RWPE2 (cell line): Measurements from ENCODE around the gene G3BP1.
A peak's percentile ranks its signal among the peaks of the same experiment; 100 is the strongest.

ENCODE experiments used
- ATAC-seq: fragments of 200-7000 bp; cut with Tn5 transposase; 3 replicates; pipeline ENCODE4 v1.9.1; 2021; ENCODE audit warnings: low read depth
- DNase-seq: peaks from one replicate; pipeline ENCODE4 v3.0.0-alpha.2; 2020; ENCODE audit warnings: low spot score
- H3K27ac ChIP-seq: fragments of 450-650 bp; 2 replicates; pipeline ENCODE4 v1.5.1; 2017; ENCODE audit warnings: mild to moderate bottlenecking; ENCODE audit not compliant: poor library complexity, severe bottlenecking
- H3K27me3 ChIP-seq: fragments of 250-450 bp; sonication (Bioruptor Pico); 2 replicates; pipeline ENCODE4 v1.5.1; 2021; ENCODE audit warnings: mild to moderate bottlenecking, moderate library complexity; ENCODE audit not compliant: insufficient read depth, poor library complexity, severe bottlenecking
- H3K36me3 ChIP-seq: fragments of 250-450 bp; sonication (Bioruptor Pico); 2 replicates; pipeline ENCODE4 v1.5.1; 2020; ENCODE audit warnings: low read depth, mild to moderate bottlenecking, moderate library complexity
- H3K4me1 ChIP-seq: fragments of 250-450 bp; sonication (Bioruptor Pico); 2 replicates; pipeline ENCODE4 v1.5.1; 2021; ENCODE audit warnings: mild to moderate bottlenecking, moderate library complexity; ENCODE audit not compliant: insufficient read depth, poor library complexity, severe bottlenecking
- H3K4me3 ChIP-seq: fragments of 250-450 bp; sonication (Bioruptor Pico); 2 replicates; pipeline ENCODE4 v1.5.1; 2021; ENCODE audit warnings: mild to moderate bottlenecking, moderate library complexity; ENCODE audit not compliant: severe bottlenecking
- H3K9me3 ChIP-seq: fragments of 250-450 bp; sonication (Bioruptor Pico); 2 replicates; pipeline ENCODE4 v1.5.1; 2021; ENCODE audit warnings: mild to moderate bottlenecking, moderate library complexity; ENCODE audit not compliant: severe bottlenecking
- TF ChIP-seq, protein P1 (sequence below): fragments of 450-650 bp; IDR thresholded peaks from one replicate; pipeline ENCODE4 v1.5.1; 2017; ENCODE audit warnings: mild to moderate bottlenecking, moderate library complexity; ENCODE audit not compliant: poor library complexity, severe bottlenecking

The G3BP1 gene

DNA sequence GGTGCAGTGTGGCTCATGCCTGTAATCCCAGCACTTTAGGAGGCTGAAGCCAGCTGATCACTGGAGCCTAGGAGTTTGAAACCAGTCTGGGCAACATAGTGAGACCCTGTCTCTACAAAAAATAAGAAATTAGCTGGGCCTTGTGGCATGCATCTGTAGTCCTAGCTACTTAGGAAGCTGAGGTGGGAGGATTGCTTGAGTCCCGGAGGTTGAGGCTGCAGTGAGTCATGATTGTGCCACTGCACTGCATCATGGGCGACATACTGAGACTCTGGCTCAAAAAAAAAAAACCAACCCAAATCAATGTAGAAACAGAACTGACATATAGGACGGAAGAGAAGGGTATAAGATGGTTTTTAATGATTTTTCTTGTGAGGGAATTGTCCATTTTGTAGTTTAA lies 27.7 kb downstream of the G3BP1 start:
- no peak overlapping the region for H3K27ac ChIP-seq
- ATAC-seq (peak; percentile 49; the same call in 1 of the 3 replicates), DNase-seq (no peak)
- TF ChIP-seq, protein P1, sequence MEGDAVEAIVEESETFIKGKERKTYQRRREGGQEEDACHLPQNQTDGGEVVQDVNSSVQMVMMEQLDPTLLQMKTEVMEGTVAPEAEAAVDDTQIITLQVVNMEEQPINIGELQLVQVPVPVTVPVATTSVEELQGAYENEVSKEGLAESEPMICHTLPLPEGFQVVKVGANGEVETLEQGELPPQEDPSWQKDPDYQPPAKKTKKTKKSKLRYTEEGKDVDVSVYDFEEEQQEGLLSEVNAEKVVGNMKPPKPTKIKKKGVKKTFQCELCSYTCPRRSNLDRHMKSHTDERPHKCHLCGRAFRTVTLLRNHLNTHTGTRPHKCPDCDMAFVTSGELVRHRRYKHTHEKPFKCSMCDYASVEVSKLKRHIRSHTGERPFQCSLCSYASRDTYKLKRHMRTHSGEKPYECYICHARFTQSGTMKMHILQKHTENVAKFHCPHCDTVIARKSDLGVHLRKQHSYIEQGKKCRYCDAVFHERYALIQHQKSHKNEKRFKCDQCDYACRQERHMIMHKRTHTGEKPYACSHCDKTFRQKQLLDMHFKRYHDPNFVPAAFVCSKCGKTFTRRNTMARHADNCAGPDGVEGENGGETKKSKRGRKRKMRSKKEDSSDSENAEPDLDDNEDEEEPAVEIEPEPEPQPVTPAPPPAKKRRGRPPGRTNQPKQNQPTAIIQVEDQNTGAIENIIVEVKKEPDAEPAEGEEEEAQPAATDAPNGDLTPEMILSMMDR = no peak
- H3K9me3 ChIP-seq = no peaks in the 10 kb centered on the region
- peaks cover 100% of the 10 kb centered on the region for H3K36me3 ChIP-seq
- no peaks in the 10 kb centered on the region for H3K4me1 ChIP-seq
- H3K27me3 ChIP-seq = no peaks in the 10 kb centered on the region
- H3K4me3 ChIP-seq = no peak overlapping the region

DNA sequence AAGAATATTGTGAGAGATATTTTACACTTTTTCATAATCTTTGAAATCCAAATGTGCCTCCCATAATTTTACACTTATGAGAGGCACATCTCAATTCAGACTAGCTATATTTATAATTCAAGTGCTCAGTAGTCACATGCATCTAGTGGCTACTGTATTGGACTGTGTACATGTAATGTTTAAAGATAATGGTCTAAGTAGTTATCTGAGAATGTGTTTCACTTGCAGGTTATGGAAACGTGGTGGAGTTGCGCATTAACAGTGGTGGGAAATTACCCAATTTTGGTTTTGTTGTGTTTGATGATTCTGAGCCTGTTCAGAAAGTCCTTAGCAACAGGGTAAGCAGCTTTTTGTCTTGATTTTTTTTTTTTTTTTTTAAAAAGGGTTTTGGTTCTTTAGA lies 28.8 kb downstream of the G3BP1 start:
- peaks cover 100% of the 10 kb centered on the region for H3K36me3 ChIP-seq
- H3K4me1 ChIP-seq = no peaks in the 10 kb centered on the region
- no peaks in the 10 kb centered on the region for H3K27me3 ChIP-seq
- no peak overlapping the region for H3K27ac ChIP-seq
- H3K9me3 ChIP-seq = no peaks in the 10 kb centered on the region
- no peak overlapping the region for H3K4me3 ChIP-seq
- DNase-seq = no peak
- ATAC-seq = no peak
- TF ChIP-seq, protein P1 = no peak

DNA sequence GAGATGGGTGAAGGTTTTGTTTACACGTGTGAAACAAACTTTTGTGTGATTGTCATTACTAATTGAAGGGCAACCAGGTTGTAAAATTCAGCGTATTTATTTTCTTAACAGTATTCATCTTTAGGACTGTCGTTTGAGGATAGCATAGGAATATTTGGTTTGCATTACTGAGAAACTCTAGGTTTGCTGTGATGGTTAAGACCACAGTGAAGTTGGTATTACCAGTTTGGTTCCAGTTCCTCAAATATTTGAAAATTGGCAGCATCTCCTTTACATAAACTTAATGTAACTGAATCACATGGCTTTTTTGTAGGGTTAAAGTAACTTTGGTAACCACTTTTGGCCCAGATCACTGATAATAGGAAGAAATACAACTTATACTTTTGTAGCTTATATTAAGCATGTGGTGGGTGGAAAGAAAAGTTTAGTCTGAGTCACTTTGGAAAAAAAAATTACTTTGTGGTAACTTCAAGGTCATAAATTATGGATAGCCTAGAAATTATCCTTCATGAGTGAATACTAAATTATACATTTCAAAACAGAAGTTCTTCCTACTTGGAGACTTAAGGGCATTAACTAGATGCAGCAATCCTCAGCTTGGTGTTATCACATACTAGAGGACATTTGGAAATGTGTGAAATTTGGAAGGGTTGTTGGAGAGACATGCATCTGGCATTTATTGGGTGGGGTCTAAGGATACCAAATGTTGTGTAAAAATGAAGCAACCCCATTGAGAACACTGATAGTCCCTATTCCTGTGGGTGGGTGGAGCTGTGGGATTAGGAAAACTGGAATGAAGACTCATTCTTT lies 33.9 kb downstream of the G3BP1 start:
- Histone ChIP-seq H3K36me3 (peaks cover 100% of the 10 kb centered on the region), H3K9me3 (no peaks in the 10 kb centered on the region), H3K4me1 (no peaks in the 10 kb centered on the region), H3K27me3 (no peaks in the 10 kb centered on the region), H3K4me3 (no peak overlapping the region), H3K27ac (no peak overlapping the region)
- TF ChIP-seq, protein P1 = no peak
- DNase-seq (no peak), ATAC-seq (peak; percentile 30; the same call in 2 of the 3 replicates)

DNA sequence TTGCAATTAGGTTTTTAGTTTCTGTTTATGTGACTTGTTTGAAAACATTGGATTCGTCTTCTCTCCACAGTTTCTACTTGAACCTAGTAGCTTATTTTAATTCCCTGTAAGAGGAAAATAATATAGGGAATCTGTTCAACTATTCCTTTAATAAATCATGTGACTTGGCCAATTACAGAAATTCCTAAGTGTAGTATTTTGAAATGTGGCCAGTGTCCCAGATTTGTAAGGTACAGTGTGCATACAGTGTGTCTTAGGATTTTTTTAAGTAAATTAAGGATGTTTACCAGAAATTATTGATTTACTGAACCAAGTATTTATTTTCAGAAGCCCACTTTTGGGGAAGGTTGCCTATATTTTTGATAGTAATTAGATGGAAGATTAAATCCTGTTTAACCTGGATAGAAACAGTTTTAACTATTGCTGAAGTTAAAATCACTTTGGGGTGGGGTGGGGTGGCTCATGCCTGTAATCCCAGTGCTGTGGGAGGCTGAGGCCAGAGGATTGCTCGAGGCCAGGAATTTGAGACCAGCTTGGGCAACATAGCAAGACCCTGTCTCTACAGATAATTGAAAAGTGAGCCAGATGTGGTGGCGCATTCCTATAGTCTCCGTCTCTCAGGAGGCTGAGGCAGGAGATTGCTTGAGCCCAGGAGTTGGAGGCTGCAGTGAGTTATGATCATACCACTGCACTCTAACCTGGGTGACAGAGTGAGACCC lies 36.9 kb downstream of the G3BP1 start:
- H3K36me3 ChIP-seq = peaks cover 100% of the 10 kb centered on the region
- H3K9me3 ChIP-seq = no peaks in the 10 kb centered on the region
- no peak overlapping the region for H3K4me3 ChIP-seq
- no peak overlapping the region for H3K27ac ChIP-seq
- DNase-seq = no peak
- TF ChIP-seq, protein P1 = no peak
- ATAC-seq = no peak
- H3K4me1 ChIP-seq = no peaks in the 10 kb centered on the region
- H3K27me3 ChIP-seq = no peaks in the 10 kb centered on the region
